ENCODE data around the gene PCNX1. TPM values are rescaled to one million over a fixed set of nuclear protein-coding genes. Genes with fewer than 3 reads are reported as not detected.

The PCNX1 gene
- total RNA-seq, 1 donor from 2014 or later, result 18.0 TPM

DNA sequence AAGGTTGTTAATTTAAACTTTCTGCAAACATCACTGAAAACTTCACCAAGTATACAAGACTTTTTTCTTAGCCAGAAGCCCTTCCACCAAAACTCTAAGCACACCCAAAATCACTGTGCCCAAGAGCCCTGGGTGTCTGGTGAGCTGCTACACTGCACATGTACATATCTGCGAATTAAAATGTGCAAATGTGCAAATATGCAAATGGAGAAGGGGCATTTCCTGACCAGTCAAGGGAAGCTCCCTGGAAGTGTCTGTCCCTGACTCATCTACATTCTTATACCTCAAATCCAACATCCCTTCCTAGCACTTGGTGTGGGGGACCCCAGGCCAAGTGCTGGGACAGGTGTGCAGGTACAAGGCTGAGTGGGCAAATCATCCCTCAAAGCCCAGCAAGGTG lies 123.7 kb downstream of the PCNX1 start:
- TF ChIP-seq, protein P1, sequence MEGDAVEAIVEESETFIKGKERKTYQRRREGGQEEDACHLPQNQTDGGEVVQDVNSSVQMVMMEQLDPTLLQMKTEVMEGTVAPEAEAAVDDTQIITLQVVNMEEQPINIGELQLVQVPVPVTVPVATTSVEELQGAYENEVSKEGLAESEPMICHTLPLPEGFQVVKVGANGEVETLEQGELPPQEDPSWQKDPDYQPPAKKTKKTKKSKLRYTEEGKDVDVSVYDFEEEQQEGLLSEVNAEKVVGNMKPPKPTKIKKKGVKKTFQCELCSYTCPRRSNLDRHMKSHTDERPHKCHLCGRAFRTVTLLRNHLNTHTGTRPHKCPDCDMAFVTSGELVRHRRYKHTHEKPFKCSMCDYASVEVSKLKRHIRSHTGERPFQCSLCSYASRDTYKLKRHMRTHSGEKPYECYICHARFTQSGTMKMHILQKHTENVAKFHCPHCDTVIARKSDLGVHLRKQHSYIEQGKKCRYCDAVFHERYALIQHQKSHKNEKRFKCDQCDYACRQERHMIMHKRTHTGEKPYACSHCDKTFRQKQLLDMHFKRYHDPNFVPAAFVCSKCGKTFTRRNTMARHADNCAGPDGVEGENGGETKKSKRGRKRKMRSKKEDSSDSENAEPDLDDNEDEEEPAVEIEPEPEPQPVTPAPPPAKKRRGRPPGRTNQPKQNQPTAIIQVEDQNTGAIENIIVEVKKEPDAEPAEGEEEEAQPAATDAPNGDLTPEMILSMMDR (conservative IDR thresholded peaks at IDR 0.05; ENCODE audit: low read depth, low read length), result no peak
- no peak for DNase-seq (ENCODE audit: low read depth)
- H3K4me3 ChIP-seq (ENCODE audit: low read depth, low read length), result no peak overlapping the region

DNA sequence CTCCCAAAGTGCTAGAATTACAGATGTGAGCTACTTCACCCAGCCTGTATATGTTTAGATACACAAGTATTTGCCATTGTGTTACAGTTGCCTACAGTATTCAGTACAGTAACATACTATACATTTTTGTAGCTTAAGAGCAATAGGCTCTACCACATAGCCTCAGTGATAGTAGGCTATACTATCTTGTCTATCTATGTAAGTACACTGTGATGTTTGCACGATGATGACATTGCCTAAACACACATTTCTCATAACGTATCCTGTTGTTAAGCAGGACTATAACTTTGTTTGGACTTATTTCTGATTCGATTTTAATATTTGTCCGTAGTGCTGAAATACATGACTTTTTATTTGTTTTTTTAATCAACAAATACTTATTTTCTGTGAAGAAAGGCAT lies 129.2 kb downstream of the PCNX1 start:
- H3K4me3 ChIP-seq (ENCODE audit: low read depth, low read length), result no peak overlapping the region
- TF ChIP-seq, protein P1 (conservative IDR thresholded peaks at IDR 0.05; ENCODE audit: low read depth, low read length), result no peak
- DNase-seq (ENCODE audit: low read depth), result no peak

DNA sequence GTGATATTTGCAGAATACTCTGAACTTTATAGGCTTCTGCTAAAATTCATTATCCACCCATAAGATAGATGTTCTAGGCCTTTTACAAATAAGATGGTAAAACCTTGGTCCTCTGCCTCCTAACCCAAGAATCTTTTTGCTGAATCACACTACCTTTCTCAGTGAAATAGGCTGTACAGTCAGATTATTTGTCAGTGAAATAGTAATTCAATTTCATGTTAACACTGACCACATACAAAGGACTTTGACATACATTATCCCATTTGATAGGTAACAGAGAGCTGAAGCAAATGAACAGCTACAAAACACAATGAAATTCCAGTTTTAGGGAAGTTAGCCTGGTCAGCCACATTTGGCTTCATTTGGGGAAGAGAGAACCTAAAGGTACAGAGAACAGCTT lies 141.1 kb downstream of the PCNX1 start:
- TF ChIP-seq, protein P1 (conservative IDR thresholded peaks at IDR 0.05; ENCODE audit: low read depth, low read length), result no peak
- DNase-seq (ENCODE audit: low read depth), result no peak
- H3K4me3 ChIP-seq (ENCODE audit: low read depth, low read length), result no peak overlapping the region

DNA sequence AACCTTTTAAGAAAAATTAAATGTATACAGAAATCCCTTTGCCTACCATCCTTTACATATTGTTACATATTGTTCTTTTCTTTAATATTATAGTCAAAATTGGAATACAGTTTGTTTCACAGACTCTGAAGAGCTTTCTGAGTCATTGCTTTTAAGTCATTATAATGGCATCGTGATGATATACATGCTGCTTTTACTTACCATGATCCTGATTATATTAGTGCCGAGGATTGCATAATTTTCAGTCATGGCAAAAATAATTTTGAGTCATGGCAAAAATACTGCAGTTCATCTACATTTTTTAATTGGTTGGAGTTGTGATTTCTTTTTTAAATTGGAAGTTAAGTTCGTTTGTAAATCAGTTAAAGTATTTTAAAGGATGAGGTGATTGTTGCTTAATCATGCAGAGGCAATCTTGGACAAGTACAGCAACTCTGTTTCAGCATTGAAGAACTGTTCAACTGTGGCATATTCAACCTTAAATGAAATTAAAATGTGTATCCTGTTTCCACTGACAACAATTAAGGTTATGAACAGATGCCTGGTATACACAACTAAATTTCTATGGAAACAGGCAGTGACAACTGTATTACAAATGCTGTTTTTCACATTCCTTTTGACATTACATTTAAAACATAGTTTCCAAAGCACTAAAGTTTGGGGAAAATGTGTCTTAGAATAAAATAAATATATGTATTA lies 142.3 kb downstream of the PCNX1 start:
- TF ChIP-seq, protein P1 (conservative IDR thresholded peaks at IDR 0.05; ENCODE audit: low read depth, low read length), result no peak
- DNase-seq (ENCODE audit: low read depth), result no peak
- H3K4me3 ChIP-seq (ENCODE audit: low read depth, low read length), result no peak overlapping the region

DNA sequence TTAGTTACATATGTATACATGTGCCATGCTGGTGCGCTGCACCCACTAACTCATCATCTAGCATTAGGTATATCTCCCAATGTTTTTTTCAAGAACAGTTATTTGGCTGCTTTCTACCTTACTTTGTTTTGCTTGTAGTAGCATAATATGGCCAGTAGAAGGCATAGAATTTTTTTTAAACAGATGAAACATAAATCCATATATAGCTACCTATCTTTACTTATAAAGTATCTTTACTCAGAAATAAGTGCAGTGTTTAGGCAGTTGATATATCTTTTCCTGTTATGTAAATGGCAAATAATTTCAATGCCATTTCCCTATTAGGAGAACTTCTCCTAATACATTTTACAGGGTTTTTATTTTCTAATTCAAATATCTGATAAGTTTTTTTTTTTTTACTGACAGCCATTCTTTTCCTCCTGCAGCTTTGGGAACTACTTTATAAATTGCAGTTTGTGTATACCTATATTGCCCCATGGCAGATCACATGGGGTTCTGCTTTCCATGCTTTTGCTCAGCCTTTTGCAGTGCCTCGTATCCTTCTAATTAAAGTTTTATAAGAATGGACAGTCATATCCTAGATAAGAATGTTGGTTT lies 143.1 kb downstream of the PCNX1 start:
- H3K4me3 ChIP-seq (ENCODE audit: low read depth, low read length), result no peak overlapping the region
- DNase-seq (ENCODE audit: low read depth), result no peak
- TF ChIP-seq, protein P1 (conservative IDR thresholded peaks at IDR 0.05; ENCODE audit: low read depth, low read length), result peak; percentile 29

DNA sequence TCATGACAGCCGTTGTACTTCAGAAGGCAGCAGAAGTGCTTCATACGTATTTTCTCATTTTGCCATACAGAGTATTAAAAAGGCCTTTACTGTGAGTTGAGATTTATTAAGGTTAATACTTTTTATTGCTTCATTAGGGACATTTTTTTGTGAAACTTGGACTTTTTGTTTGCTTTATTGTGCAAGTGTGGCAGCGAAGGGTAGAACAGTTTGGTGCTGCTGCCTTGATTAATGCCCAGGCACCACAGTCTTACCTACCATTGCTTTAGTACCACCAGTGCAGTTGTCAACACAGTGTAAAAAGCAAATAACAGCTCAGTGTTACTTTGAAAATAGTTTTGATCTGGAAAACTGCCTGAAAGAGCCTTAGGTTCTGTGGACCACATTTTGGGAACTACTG lies 147.4 kb downstream of the PCNX1 start:
- TF ChIP-seq, protein P1 (conservative IDR thresholded peaks at IDR 0.05; ENCODE audit: low read depth, low read length), result no peak
- DNase-seq (ENCODE audit: low read depth), result no peak
- no peak overlapping the region for H3K4me3 ChIP-seq (ENCODE audit: low read depth, low read length)

DNA sequence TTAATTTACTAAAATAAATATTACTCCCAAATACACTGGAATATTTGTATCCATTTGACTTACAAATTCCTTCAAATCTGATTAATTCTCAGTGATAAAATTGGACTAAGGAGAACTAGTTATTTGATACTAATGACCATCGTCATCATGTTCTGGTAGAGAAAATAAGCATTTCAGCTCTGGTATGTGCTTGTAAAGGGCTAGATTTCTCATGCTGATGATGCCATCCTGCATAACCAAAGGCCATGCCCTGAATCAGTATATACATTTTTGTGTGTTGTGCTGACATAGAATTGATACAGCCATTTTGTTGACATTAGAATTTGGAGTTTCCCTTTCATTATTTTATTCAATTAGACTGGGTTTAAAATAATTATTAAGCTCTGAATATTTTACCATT lies 148.9 kb downstream of the PCNX1 start:
- DNase-seq (ENCODE audit: low read depth), result no peak
- no peak overlapping the region for H3K4me3 ChIP-seq (ENCODE audit: low read depth, low read length)
- TF ChIP-seq, protein P1 (conservative IDR thresholded peaks at IDR 0.05; ENCODE audit: low read depth, low read length), result no peak

Measured in epithelial cell of proximal tubule (primary cell).